ENCODE measurements around the gene MAP7. TPM values are rescaled to one million over a fixed set of nuclear protein-coding genes. Genes with fewer than 3 reads are reported as not detected.

Gene MAP7
- total RNA-seq, 1 donor from 2014 or later, result 0.35 TPM

GRCh38 chr6:136345145-136345544 lies 205.1 kb downstream of the MAP7 start:
- ChIA-PET CTCF (no interaction called here), POLR2A (no interaction called here)
- ATAC-seq (ENCODE audit: low read depth) (no peak), DNase-seq (no peak)
- Mint-ChIP-seq H3K27ac (no peak overlapping the region), H3K4me3 (no peak overlapping the region), H3K9me3 (no peaks in the 10 kb centered on the region), H3K4me1 (no peaks in the 10 kb centered on the region), H3K27me3 (no peaks in the 10 kb centered on the region), H3K36me3 (ENCODE audit: low read depth) (no peaks in the 10 kb centered on the region)
- TF ChIP-seq, protein P1, sequence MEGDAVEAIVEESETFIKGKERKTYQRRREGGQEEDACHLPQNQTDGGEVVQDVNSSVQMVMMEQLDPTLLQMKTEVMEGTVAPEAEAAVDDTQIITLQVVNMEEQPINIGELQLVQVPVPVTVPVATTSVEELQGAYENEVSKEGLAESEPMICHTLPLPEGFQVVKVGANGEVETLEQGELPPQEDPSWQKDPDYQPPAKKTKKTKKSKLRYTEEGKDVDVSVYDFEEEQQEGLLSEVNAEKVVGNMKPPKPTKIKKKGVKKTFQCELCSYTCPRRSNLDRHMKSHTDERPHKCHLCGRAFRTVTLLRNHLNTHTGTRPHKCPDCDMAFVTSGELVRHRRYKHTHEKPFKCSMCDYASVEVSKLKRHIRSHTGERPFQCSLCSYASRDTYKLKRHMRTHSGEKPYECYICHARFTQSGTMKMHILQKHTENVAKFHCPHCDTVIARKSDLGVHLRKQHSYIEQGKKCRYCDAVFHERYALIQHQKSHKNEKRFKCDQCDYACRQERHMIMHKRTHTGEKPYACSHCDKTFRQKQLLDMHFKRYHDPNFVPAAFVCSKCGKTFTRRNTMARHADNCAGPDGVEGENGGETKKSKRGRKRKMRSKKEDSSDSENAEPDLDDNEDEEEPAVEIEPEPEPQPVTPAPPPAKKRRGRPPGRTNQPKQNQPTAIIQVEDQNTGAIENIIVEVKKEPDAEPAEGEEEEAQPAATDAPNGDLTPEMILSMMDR (IDR thresholded peaks at IDR 0.05), result no peak
- intact Hi-C loops (cut with micrococcal nuclease), result no loop called here

DNA sequence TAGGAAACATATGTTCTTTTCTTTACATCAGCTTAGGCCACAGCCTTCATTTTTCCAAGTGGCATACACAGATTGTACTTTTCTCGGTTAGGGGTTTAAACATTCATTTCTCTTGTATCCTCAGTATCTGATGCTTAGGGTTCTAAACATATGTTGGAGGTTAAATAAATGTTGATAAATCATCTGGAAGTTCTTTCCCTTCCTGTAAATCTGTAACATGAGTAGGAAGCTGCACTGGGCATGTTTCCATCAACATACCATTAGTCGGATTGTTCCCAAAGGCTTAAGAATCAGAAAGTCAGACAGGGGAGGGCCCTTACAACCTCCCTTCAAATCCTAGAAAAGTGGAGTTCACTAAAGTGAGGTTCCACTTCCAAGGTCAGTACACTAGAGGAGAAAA lies 205.8 kb downstream of the MAP7 start:
- H3K36me3 Mint-ChIP-seq (ENCODE audit: low read depth), result no peaks in the 10 kb centered on the region
- DNase-seq (no peak), ATAC-seq (ENCODE audit: low read depth) (no peak)
- intact Hi-C loops (cut with micrococcal nuclease), result no loop called here
- H3K4me3 Mint-ChIP-seq, result no peak overlapping the region
- H3K27ac Mint-ChIP-seq, result no peak overlapping the region
- TF ChIP-seq, protein P1 (IDR thresholded peaks at IDR 0.05), result no peak
- ChIA-PET CTCF (no interaction called here), POLR2A (no interaction called here)
- H3K4me1 Mint-ChIP-seq, result no peaks in the 10 kb centered on the region
- no peaks in the 10 kb centered on the region for H3K9me3 Mint-ChIP-seq
- H3K27me3 Mint-ChIP-seq, result peaks cover 4% of the 10 kb centered on the region

- POLR2A ChIA-PET, result no interaction called here
- no peaks in the 10 kb centered on the region for H3K4me1 Mint-ChIP-seq
- TF ChIP-seq, protein P1 (IDR thresholded peaks at IDR 0.05), result no peak
- no peaks in the 10 kb centered on the region for H3K9me3 Mint-ChIP-seq
- CTCF ChIA-PET, result no interaction called here
- ATAC-seq (ENCODE audit: low read depth) (no peak), DNase-seq (no peak)
- no peak overlapping the region for H3K4me3 Mint-ChIP-seq
- H3K36me3 Mint-ChIP-seq (ENCODE audit: low read depth), result no peaks in the 10 kb centered on the region
- intact Hi-C loops (cut with micrococcal nuclease), result no loop called here
- H3K27ac Mint-ChIP-seq, result no peak overlapping the region
- peaks cover 4% of the 10 kb centered on the region for H3K27me3 Mint-ChIP-seq
Measured at GRCh38 chr6:136343700-136344099, 206.5 kb downstream of the MAP7 start.

DNA sequence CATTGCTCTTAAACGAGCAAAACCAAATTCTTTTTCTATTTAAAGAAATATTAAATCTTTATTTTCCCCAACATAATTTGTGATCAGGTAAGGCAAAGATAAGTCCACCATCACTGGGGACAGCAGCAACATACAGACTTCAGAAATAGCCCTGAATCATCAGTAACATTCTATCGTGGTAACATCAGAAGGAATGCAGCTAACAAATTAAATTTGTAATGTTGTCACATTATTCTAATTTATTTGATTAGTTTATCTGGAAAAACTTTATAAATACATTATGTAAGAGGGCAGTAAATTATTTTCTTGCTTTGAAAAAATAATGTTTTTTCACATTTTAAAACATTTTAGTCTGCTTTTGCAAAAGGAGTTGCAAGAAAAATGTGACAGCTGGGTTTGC lies 206.9 kb downstream of the MAP7 start:
- Mint-ChIP-seq H3K27ac (no peak overlapping the region), H3K4me1 (no peaks in the 10 kb centered on the region), H3K9me3 (no peaks in the 10 kb centered on the region), H3K36me3 (ENCODE audit: low read depth) (no peaks in the 10 kb centered on the region), H3K4me3 (no peak overlapping the region), H3K27me3 (peaks cover 4% of the 10 kb centered on the region)
- intact Hi-C loops (cut with micrococcal nuclease), result no loop called here
- ChIA-PET POLR2A (no interaction called here), CTCF (no interaction called here)
- DNase-seq, result no peak
- TF ChIP-seq, protein P1 (IDR thresholded peaks at IDR 0.05), result no peak
- no peak for ATAC-seq (ENCODE audit: low read depth)

DNA sequence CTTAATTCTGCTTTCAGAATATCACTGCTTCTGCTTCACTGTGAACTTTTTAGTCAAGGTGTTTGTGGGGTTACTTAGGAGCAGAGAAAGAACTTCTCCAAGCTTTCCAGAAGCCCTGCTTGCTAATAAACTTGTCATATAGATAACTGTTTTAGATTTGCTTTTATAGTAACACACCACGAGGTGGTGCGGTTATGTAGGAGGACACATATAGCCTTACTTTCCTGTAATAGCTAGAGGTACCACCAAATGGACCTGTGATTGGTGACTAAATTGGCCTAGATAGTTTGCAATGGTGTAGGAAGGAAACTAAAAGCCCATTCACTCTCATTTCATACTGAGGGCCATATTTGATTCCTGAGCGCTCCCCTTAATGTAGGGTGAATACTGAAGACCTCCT lies 208.3 kb downstream of the MAP7 start:
- no peaks in the 10 kb centered on the region for H3K4me1 Mint-ChIP-seq
- DNase-seq (no peak), ATAC-seq (ENCODE audit: low read depth) (no peak)
- intact Hi-C loops (cut with micrococcal nuclease), result no loop called here
- TF ChIP-seq, protein P1 (IDR thresholded peaks at IDR 0.05), result no peak
- H3K36me3 Mint-ChIP-seq (ENCODE audit: low read depth), result no peaks in the 10 kb centered on the region
- H3K27ac Mint-ChIP-seq, result no peak overlapping the region
- H3K27me3 Mint-ChIP-seq, result peaks cover 4% of the 10 kb centered on the region
- no peak overlapping the region for H3K4me3 Mint-ChIP-seq
- ChIA-PET POLR2A (no interaction called here), CTCF (no interaction called here)
- no peaks in the 10 kb centered on the region for H3K9me3 Mint-ChIP-seq

Data from activated B cell treated with CpG ODN at 0.5 μM for 24 hours (primary cell).